AG10803 (cell line): ENCODE results near the gene RAD51D.
A peak's percentile ranks its signal among the peaks of the same experiment; 100 is the strongest.

ENCODE experiments used
- DNase-seq: peaks from one replicate; pipeline ENCODE4 v3.0.0; 2010; ENCODE audit warnings: low read depth
- H3K4me3 ChIP-seq: 2 replicates; pipeline ENCODE4 v1.5.1; 2011; ENCODE audit warnings: mild to moderate bottlenecking, low read length, control low read depth
- CTCF ChIP-seq: conservative IDR thresholded peaks from 2 replicates; pipeline ENCODE4 v1.5.1; 2011; ENCODE audit warnings: mild to moderate bottlenecking, low read length, control low read depth, inconsistent platforms

Gene RAD51D

GRCh38 chr17:35073991-35074627 lies 45.6 kb downstream of the RAD51D start:
- DNase-seq, result no peak
- TF ChIP-seq CTCF, result no peak
- H3K4me3 ChIP-seq, result no peak overlapping the region

GRCh38 chr17:35073183-35073790 lies 46.4 kb downstream of the RAD51D start:
- no peak overlapping the region for H3K4me3 ChIP-seq
- no peak for TF ChIP-seq CTCF
- no peak for DNase-seq

- H3K4me3 ChIP-seq, result no peak overlapping the region
- peak; percentile 49 for DNase-seq
- no peak for TF ChIP-seq CTCF
These were observed 50.3 kb downstream of the RAD51D start for GRCh38 chr17:35069311-35069710.

- no peak overlapping the region for H3K4me3 ChIP-seq
- no peak for TF ChIP-seq CTCF
- no peak for DNase-seq
These were observed 51.4 kb downstream of the RAD51D start for GRCh38 chr17:35068249-35068648.

GRCh38 chr17:35065880-35066279 lies 53.8 kb downstream of the RAD51D start:
- no peak for DNase-seq
- no peak for TF ChIP-seq CTCF
- no peak overlapping the region for H3K4me3 ChIP-seq

- DNase-seq, result no peak
- no peak for TF ChIP-seq CTCF
- H3K4me3 ChIP-seq, result no peak overlapping the region
These were observed 55.0 kb downstream of the RAD51D start for GRCh38 chr17:35064516-35065215.
